Endothelial cell of umbilical vein (primary cell): ENCODE data around the gene MCEMP1. TPM values are rescaled to one million over a fixed set of nuclear protein-coding genes. Genes with fewer than 3 reads are reported as not detected.

ENCODE experiments used
- BruUV-seq: library from RNA; stranded (reverse); fragments of 400-500 nt; replicated peaks from 2 replicates; lab custom pipeline; 2021; lab: Mats Ljungman, UMichigan
- CTCF ChIA-PET: fragments of 300-600, 350-600 bp; sonication (Branson Sonifier 250); formaldehyde crosslinking; loops from one replicate; lab custom pipeline; 2021; ENCODE audit warnings: antibody characterized with exemption, inconsistent platforms; lab: Charles Lee
- POLR2A ChIA-PET: fragments of 300-600, 350-600 bp; sonication (Branson Sonifier 250); formaldehyde crosslinking; loops from one replicate; lab custom pipeline; 2021; ENCODE audit warnings: antibody characterized with exemption, inconsistent platforms; lab: Charles Lee
- DNase-seq: peaks from one replicate; pipeline ENCODE4 v3.0.0-alpha.2; 2011; ENCODE audit warnings: low read depth, low spot score
- FAIRE-seq: peaks from 2 replicates; lab custom pipeline; 2011; peaks lifted over from hg19 to GRCh38; lab: Jason Lieb, UNC
- H2AFZ ChIP-seq: 2 replicates; pipeline ENCODE4 v1.6.0; 2012; ENCODE audit warnings: low read depth, low read length, control low read depth, inconsistent platforms
- H3K27ac ChIP-seq: 2 replicates; pipeline ENCODE4 v1.5.1; 2011; ENCODE audit warnings: low read depth, mild to moderate bottlenecking, control low read depth, low read length, moderate library complexity; ENCODE audit not compliant: insufficient read depth
- H3K27me3 ChIP-seq, 2 experiments: 2 replicates each; pipeline versions ENCODE4 v1.6.0 to v1.6.1; 2011; ENCODE audit warnings: low read length in 2 of 2, mixed read lengths in 1 of 2; ENCODE audit not compliant: control insufficient read depth in 2 of 2, insufficient read depth in 2 of 2
- H3K36me3 ChIP-seq, 2 experiments: 2 replicates in 1 of 2; 3 replicates in 1 of 2; pipeline ENCODE4 v1.5.1; 2011; ENCODE audit warnings: low read length in 2 of 2, mild to moderate bottlenecking in 1 of 2, moderate library complexity in 1 of 2; ENCODE audit not compliant: control insufficient read depth in 2 of 2, insufficient read depth in 2 of 2; ENCODE audit errors: extremely low read depth in 1 of 2
- H3K4me1 ChIP-seq: 3 replicates; pipeline ENCODE4 v1.5.1; 2011; ENCODE audit warnings: mild to moderate bottlenecking, low read length; ENCODE audit not compliant: control insufficient read depth, insufficient read depth; ENCODE audit errors: extremely low read depth
- H3K4me2 ChIP-seq: 2 replicates; pipeline ENCODE4 v1.6.1; 2011; ENCODE audit warnings: low read length, control low read depth, mixed read lengths; ENCODE audit not compliant: insufficient read depth
- H3K4me3 ChIP-seq, 3 experiments: fragments of 200-600 bp in 1 of 3; sonication (generic), shearing (Covaris generic) in 1 of 3; replicated peaks in 1 of 3; 2 replicates each; pipeline ENCODE4 v1.5.1; 2011 to 2016; ENCODE audit warnings: control low read depth in 3 of 3, low read length in 3 of 3, mild to moderate bottlenecking in 2 of 3, inconsistent platforms in 1 of 3, low read depth in 1 of 3, moderate library complexity in 1 of 3; ENCODE audit not compliant: insufficient read depth in 1 of 3
- H3K79me2 ChIP-seq: 2 replicates; pipeline ENCODE4 v1.6.0; 2012; ENCODE audit warnings: low read length, inconsistent platforms; ENCODE audit not compliant: control insufficient read depth, insufficient read depth
- H3K9ac ChIP-seq: replicated peaks from 2 replicates; pipeline ENCODE3; 2011; ENCODE audit warnings: low read length, control low read depth; ENCODE audit not compliant: insufficient read depth; ENCODE audit errors: extremely low read depth
- H3K9me1 ChIP-seq: replicated peaks from 3 replicates; pipeline ENCODE4 v1.6.0; 2011; ENCODE audit warnings: mild to moderate bottlenecking, low read length; ENCODE audit not compliant: control insufficient read depth, insufficient read depth; ENCODE audit errors: extremely low read depth
- H3K9me3 ChIP-seq: replicated peaks from 2 replicates; pipeline ENCODE4 v1.5.1; 2012; ENCODE audit warnings: low read length, inconsistent platforms; ENCODE audit not compliant: control insufficient read depth, insufficient read depth
- H4K20me1 ChIP-seq: replicated peaks from 2 replicates; pipeline ENCODE3; 2011; ENCODE audit warnings: mild to moderate bottlenecking, low read length; ENCODE audit not compliant: control insufficient read depth, insufficient read depth; ENCODE audit errors: extremely low read depth
- CTCF ChIP-seq, 2 donors: IDR thresholded peaks; 1 replicate in 1 of 2; 2 replicates in 1 of 2; pipeline ENCODE4 v1.5.1; 2011; ENCODE audit warnings: low read length in 2 of 2, mild to moderate bottlenecking in 2 of 2, moderate library complexity in 2 of 2, control low read depth in 1 of 2, inconsistent platforms in 1 of 2, low read depth in 1 of 2; ENCODE audit not compliant: insufficient read depth in 1 of 2; ENCODE audit errors: extremely low read depth in 1 of 2
- EZH2 ChIP-seq: IDR thresholded peaks from 2 replicates; pipeline ENCODE4 v1.6.1; 2012; ENCODE audit warnings: borderline replicate concordance, low read depth, mild to moderate bottlenecking, moderate library complexity, low read length, inconsistent platforms; ENCODE audit not compliant: severe bottlenecking
- FOS ChIP-seq: IDR thresholded peaks from 2 replicates; pipeline ENCODE4 v1.6.1; 2011; ENCODE audit warnings: mild to moderate bottlenecking, low read length, moderate library complexity, borderline replicate concordance; ENCODE audit not compliant: insufficient read depth
- GATA2 ChIP-seq: IDR thresholded peaks from 2 replicates; pipeline ENCODE4 v1.7.0; 2011; ENCODE audit warnings: low read depth, mild to moderate bottlenecking, moderate library complexity, mixed read lengths, low read length; ENCODE audit not compliant: insufficient read length, insufficient read depth
- JUN ChIP-seq: IDR thresholded peaks from 2 replicates; pipeline ENCODE4 v1.6.1; 2011; ENCODE audit warnings: borderline replicate concordance, low read depth; ENCODE audit not compliant: insufficient read length, insufficient read depth
- MYC ChIP-seq: IDR thresholded peaks from one replicate; pipeline ENCODE4 v1.6.1; 2011; ENCODE audit warnings: mild to moderate bottlenecking, low read depth, low read length
- POLR2A ChIP-seq: IDR thresholded peaks from 2 replicates; pipeline ENCODE4 v1.6.1; 2012; ENCODE audit warnings: low read depth, mild to moderate bottlenecking, control low read depth, low read length
- POLR2AphosphoS5 ChIP-seq: IDR thresholded peaks from 2 replicates; pipeline ENCODE4 v1.6.1; 2012; ENCODE audit warnings: low read depth, mild to moderate bottlenecking, control low read depth, low read length, moderate library complexity; ENCODE audit not compliant: insufficient read depth
- dilution Hi-C: fragments of 300-500 bp; cut with MboI; formaldehyde crosslinking; loops from one replicate; pipeline ENCODE4 v1.15.0; 2019; ENCODE audit warnings: low sequenced_read_pairs; ENCODE audit not compliant: extremely low pct_ligation_motif_present
- intact Hi-C: fragments of 100-400 bp; cut with micrococcal nuclease; formaldehyde crosslinking; loops from one replicate; pipeline ENCODE4 v1.10.0; 2022
- polyA plus RNA-seq, 4 experiments: library from polyadenylated mRNA; depleted of rRNA in 3 of 4; stranded (reverse) in 3 of 4; unstranded in 1 of 4; fragments of >200 nt; gene quantifications; 2 replicates each; pipeline versions ENCODE4 v1.2.1 to v1.2.3, GENCODE V29; 2011 to 2012; ENCODE audit warnings: missing spikeins in 1 of 4
- total RNA-seq: library from RNA; stranded (reverse); gene quantifications from 2 replicates; pipeline ENCODE4 v1.2.3, GENCODE V29; 2021
- TF ChIP-seq, protein P1 (sequence below): IDR thresholded peaks from 2 replicates; pipeline ENCODE4 v1.6.1; 2011; ENCODE audit not compliant: insufficient read depth, insufficient read length

MCEMP1 gene
- total and polyA plus RNA-seq, 2 donors (not counting 3 experiments of a cell fraction or from before 2014, with no cell fraction given): not detected

GRCh38 chr19:7644550-7644877 lies 32.4 kb upstream of the MCEMP1 start:
- POLR2A ChIA-PET: no interaction called here
- Histone ChIP-seq H3K27ac (no peak overlapping the region), H3K79me2 (no peaks in the 10 kb centered on the region), H2AFZ (no peak overlapping the region), H3K4me3 (no peak overlapping the region), H3K4me1 (no peaks in the 10 kb centered on the region), H3K36me3 (no peaks in the 10 kb centered on the region), H3K4me2 (no peak overlapping the region), H3K9me3 (no peaks in the 10 kb centered on the region), H3K27me3 (no peaks in the 10 kb centered on the region), H4K20me1 (no peaks in the 10 kb centered on the region), H3K9ac (no peak overlapping the region), H3K9me1 (no peaks in the 10 kb centered on the region)
- dilution Hi-C loops (no loop called here), intact Hi-C loops (no loop called here)
- FAIRE-seq: no peak
- DNase-seq: no peak
- BruUV-seq: no TSS peak
- TF ChIP-seq FOS (no peak), EZH2 (no peak), POLR2AphosphoS5 (no peak), JUN (no peak), MYC (no peak), GATA2 (no peak), CTCF (IDR thresholded peaks at IDR 0.05; ENCODE audit: extremely low read depth in 1 of 2, insufficient read depth in 1 of 2, low read depth in 1 of 2, low read length in 2 of 2) (no peak), POLR2A (no peak)
- TF ChIP-seq, protein P1, sequence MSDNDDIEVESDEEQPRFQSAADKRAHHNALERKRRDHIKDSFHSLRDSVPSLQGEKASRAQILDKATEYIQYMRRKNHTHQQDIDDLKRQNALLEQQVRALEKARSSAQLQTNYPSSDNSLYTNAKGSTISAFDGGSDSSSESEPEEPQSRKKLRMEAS: no peak
- CTCF ChIA-PET: interaction anchor here (1.2 kb wide), 1 partner anchor 36 kb away, joined by 4 read pairs; the partner anchor contains the start of gene TRAPPC5
